ENCODE data around the gene GABRQ.

- TF ChIP-seq EZH2 (IDR thresholded peaks at IDR 0.05; ENCODE audit: low read length, unreplicated experiment): no peak
- TF ChIP-seq, protein P1, sequence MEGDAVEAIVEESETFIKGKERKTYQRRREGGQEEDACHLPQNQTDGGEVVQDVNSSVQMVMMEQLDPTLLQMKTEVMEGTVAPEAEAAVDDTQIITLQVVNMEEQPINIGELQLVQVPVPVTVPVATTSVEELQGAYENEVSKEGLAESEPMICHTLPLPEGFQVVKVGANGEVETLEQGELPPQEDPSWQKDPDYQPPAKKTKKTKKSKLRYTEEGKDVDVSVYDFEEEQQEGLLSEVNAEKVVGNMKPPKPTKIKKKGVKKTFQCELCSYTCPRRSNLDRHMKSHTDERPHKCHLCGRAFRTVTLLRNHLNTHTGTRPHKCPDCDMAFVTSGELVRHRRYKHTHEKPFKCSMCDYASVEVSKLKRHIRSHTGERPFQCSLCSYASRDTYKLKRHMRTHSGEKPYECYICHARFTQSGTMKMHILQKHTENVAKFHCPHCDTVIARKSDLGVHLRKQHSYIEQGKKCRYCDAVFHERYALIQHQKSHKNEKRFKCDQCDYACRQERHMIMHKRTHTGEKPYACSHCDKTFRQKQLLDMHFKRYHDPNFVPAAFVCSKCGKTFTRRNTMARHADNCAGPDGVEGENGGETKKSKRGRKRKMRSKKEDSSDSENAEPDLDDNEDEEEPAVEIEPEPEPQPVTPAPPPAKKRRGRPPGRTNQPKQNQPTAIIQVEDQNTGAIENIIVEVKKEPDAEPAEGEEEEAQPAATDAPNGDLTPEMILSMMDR (conservative IDR thresholded peaks at IDR 0.05; ENCODE audit: low read depth, low read length): no peak
Measured at GRCh38 chrX:152674135-152674534, 36.4 kb downstream of the GABRQ start.

Measured in PC-3 (cell line).